ENCODE data around the gene XCL1.

The XCL1 gene

GRCh38 chr1:168614235-168614634 lies 37.8 kb downstream of the XCL1 start:
- ChIA-PET POLR2A (ENCODE audit: low non-redundant PET) (no interaction called here), CTCF (interaction anchor here (1.0 kb wide), 1 partner anchor 737 kb away, joined by 3 read pairs; no protein-coding TSS in a partner anchor)
- TF ChIP-seq CTCF (conservative IDR thresholded peaks at IDR 0.05; ENCODE audit: low read depth), result no peak
- DNase-seq (ENCODE audit: low spot score), result no peak
- no peak overlapping the region for H3K27ac ChIP-seq

- no peak for DNase-seq (ENCODE audit: low spot score)
- ChIA-PET CTCF (interaction anchor here (0.6 kb wide), 1 partner anchor 14 kb away, joined by 3 read pairs; no protein-coding TSS in a partner anchor), POLR2A (ENCODE audit: low non-redundant PET) (no interaction called here)
- TF ChIP-seq CTCF (conservative IDR thresholded peaks at IDR 0.05; ENCODE audit: low read depth), result no peak
- no peak overlapping the region for H3K27ac ChIP-seq
Measured at GRCh38 chr1:168615965-168616364, 39.6 kb downstream of the XCL1 start.

- no peak for TF ChIP-seq CTCF (conservative IDR thresholded peaks at IDR 0.05; ENCODE audit: low read depth)
- no peak for DNase-seq (ENCODE audit: low spot score)
- H3K27ac ChIP-seq, result no peak overlapping the region
- ChIA-PET POLR2A (ENCODE audit: low non-redundant PET) (interaction anchor here (0.7 kb wide), 1 partner anchor 1276 kb away, joined by 3 read pairs; no protein-coding TSS in a partner anchor), CTCF (interaction anchor here (1.0 kb wide), 1 partner anchor 43 kb away, joined by 3 read pairs; no protein-coding TSS in a partner anchor)
Measured at GRCh38 chr1:168617974-168618750, 41.8 kb downstream of the XCL1 start.

GRCh38 chr1:168618886-168619285 lies 42.5 kb downstream of the XCL1 start:
- CTCF ChIA-PET, result interaction anchor here (0.6 to 1.0 kb wide), 2 partner anchors 44 to 111 kb away, joined by 3 read pairs; no protein-coding TSS in a partner anchor

GRCh38 chr1:168621356-168621755 lies 45.0 kb downstream of the XCL1 start:
- no peak overlapping the region; the same call in 1 of the 2 replicates for H3K27ac ChIP-seq
- TF ChIP-seq CTCF (conservative IDR thresholded peaks at IDR 0.05; ENCODE audit: low read depth), result no peak
- CTCF ChIA-PET, result no interaction called here
- POLR2A ChIA-PET (ENCODE audit: low non-redundant PET), result no interaction called here
- DNase-seq (ENCODE audit: low spot score), result no peak

More at GRCh38 chr1:168618886-168619285, 42.5 kb downstream of the XCL1 start:
- POLR2A ChIA-PET (ENCODE audit: low non-redundant PET), result no interaction called here
- no peak for TF ChIP-seq CTCF (conservative IDR thresholded peaks at IDR 0.05; ENCODE audit: low read depth)
- H3K27ac ChIP-seq, result no peak overlapping the region
- no peak for DNase-seq (ENCODE audit: low spot score)

GRCh38 chr1:168623003-168623828 lies 46.8 kb downstream of the XCL1 start:
- POLR2A ChIA-PET (ENCODE audit: low non-redundant PET), result no interaction called here
- DNase-seq (ENCODE audit: low spot score), result peak; percentile 35
- CTCF ChIA-PET, result interaction anchor here (0.5 kb wide), 1 partner anchor 570 kb away, joined by 5 read pairs; no protein-coding TSS in a partner anchor
- TF ChIP-seq CTCF (conservative IDR thresholded peaks at IDR 0.05; ENCODE audit: low read depth), result no peak
- H3K27ac ChIP-seq, result no peak overlapping the region
